ENCODE data around the gene HLA-DRA.

The HLA-DRA gene

DNA sequence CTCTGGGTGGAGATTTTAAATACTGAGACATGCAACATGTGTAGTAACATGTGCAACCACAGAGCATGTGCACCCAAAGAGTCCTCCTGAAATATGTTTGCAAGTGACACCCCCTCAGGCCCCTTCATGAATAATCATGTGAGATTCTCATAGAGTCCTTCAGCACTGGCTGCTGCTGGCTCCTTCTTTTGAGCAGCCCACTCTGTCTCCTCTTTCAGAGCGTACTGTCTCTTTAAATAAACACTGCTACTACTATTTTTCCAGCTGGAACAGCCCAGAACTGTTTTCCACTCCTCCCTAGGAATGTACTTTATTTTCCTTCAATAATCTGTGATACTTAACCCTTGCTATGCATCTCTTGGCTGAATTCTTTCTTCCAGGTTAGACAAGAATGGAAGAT, 48.4 kb downstream of the HLA-DRA start:
- Histone ChIP-seq H3K27me3 (ENCODE audit: control insufficient read depth in 1 of 2, insufficient read depth in 2 of 2, low read length in 2 of 2) (no peaks in the 10 kb centered on the region), H3K9ac (ENCODE audit: low read length) (no peak overlapping the region), H3K4me3 (ENCODE audit: low read depth in 1 of 2, low read length in 2 of 2) (no peak overlapping the region), H3K9me3 (ENCODE audit: low read length) (no peaks in the 10 kb centered on the region), H3K27ac (ENCODE audit: low read depth, low read length) (no peak overlapping the region), H3K36me3 (ENCODE audit: insufficient read depth, low read length) (no peaks in the 10 kb centered on the region), H3K4me1 (ENCODE audit: insufficient read depth, low read length) (no peaks in the 10 kb centered on the region)

GRCh38 chr6:32491700-32492099, 52.0 kb downstream of the HLA-DRA start:
- Histone ChIP-seq H3K27me3 (ENCODE audit: control insufficient read depth in 1 of 2, insufficient read depth in 2 of 2, low read length in 2 of 2) (no peaks in the 10 kb centered on the region), H3K9me3 (ENCODE audit: low read length) (no peaks in the 10 kb centered on the region), H3K4me1 (ENCODE audit: insufficient read depth, low read length) (no peaks in the 10 kb centered on the region), H3K9ac (ENCODE audit: low read length) (no peak overlapping the region), H3K27ac (ENCODE audit: low read depth, low read length) (no peak overlapping the region), H3K36me3 (ENCODE audit: insufficient read depth, low read length) (no peaks in the 10 kb centered on the region), H3K4me3 (ENCODE audit: low read depth in 1 of 2, low read length in 2 of 2) (no peak overlapping the region)

- no peaks in the 10 kb centered on the region for H3K9me3 ChIP-seq (ENCODE audit: low read length)
- H3K27me3 ChIP-seq (ENCODE audit: control insufficient read depth in 1 of 2, insufficient read depth in 2 of 2, low read length in 2 of 2): no peaks in the 10 kb centered on the region
- no peaks in the 10 kb centered on the region for H3K36me3 ChIP-seq (ENCODE audit: insufficient read depth, low read length)
- no peak overlapping the region for H3K9ac ChIP-seq (ENCODE audit: low read length)
- no peak overlapping the region for H3K27ac ChIP-seq (ENCODE audit: low read depth, low read length)
- no peaks in the 10 kb centered on the region for H3K4me1 ChIP-seq (ENCODE audit: insufficient read depth, low read length)
- no peak overlapping the region for H3K4me3 ChIP-seq (ENCODE audit: low read depth in 1 of 2, low read length in 2 of 2)
Measured at GRCh38 chr6:32492351-32492750, 52.7 kb downstream of the HLA-DRA start.
